Measurements from ENCODE around the gene PAN2. TPM values are rescaled to one million over a fixed set of nuclear protein-coding genes. Genes with fewer than 3 reads are reported as not detected.

The PAN2 gene
- total and polyA plus RNA-seq, 4 donors, result 22.4 to 68.2 (median 52.2) TPM

DNA sequence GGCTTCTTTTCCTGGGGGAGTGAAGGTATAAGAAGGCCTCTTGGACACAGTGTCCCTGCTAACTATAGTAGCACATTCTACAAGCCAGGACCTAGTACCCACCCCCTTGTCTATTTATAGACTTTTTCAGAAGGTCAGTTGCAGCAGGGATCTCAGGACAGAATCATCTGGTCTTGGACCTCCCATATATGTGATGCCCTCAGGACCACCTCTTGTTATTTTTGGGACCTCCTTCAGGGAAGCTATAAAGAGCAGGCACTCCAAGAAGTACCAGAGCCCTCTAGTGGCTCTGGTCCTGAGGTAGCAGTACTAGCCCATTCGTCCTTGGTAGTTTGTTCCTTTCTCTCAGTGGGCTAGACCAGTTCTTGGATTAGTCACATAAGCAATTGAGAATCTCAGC, 62.8 kb downstream of the PAN2 start:
- Histone ChIP-seq H3K9me3 (ENCODE audit: control insufficient read depth in 4 of 4, insufficient read depth in 3 of 4, low read length in 3 of 4) (no peaks in the 10 kb centered on the region), H3K9ac (ENCODE audit: insufficient read depth in 1 of 2, low read length in 2 of 2) (no peak overlapping the region), H3K27me3 (ENCODE audit: control insufficient read depth in 3 of 3, insufficient read depth in 3 of 3, low read length in 2 of 3) (no peaks in the 10 kb centered on the region), H3K27ac (ENCODE audit: low read depth in 1 of 2, low read length in 1 of 2) (peak overlapping the region in 1 of 2 donors; percentile 95), H3K36me3 (ENCODE audit: control insufficient read depth in 4 of 4, insufficient read depth in 4 of 4, low read length in 4 of 4) (peaks cover 22 to 32% (median 28%) of the 10 kb centered on the region in 4 donors), H3K4me1 (ENCODE audit: control insufficient read depth in 5 of 5, insufficient read depth in 5 of 5, low read length in 5 of 5) (peaks cover 0 to 7% (median 4%) of the 10 kb centered on the region in 5 donors), H3K4me3 (no peak overlapping the region)
- TF ChIP-seq, protein P1, sequence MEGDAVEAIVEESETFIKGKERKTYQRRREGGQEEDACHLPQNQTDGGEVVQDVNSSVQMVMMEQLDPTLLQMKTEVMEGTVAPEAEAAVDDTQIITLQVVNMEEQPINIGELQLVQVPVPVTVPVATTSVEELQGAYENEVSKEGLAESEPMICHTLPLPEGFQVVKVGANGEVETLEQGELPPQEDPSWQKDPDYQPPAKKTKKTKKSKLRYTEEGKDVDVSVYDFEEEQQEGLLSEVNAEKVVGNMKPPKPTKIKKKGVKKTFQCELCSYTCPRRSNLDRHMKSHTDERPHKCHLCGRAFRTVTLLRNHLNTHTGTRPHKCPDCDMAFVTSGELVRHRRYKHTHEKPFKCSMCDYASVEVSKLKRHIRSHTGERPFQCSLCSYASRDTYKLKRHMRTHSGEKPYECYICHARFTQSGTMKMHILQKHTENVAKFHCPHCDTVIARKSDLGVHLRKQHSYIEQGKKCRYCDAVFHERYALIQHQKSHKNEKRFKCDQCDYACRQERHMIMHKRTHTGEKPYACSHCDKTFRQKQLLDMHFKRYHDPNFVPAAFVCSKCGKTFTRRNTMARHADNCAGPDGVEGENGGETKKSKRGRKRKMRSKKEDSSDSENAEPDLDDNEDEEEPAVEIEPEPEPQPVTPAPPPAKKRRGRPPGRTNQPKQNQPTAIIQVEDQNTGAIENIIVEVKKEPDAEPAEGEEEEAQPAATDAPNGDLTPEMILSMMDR (IDR thresholded peaks at IDR 0.05; ENCODE audit: control extremely low read depth, extremely low read depth), result no peak
- ATAC-seq (ENCODE audit: insufficient read depth, low FRiP score) (no peak), DNase-seq (peak in 2 of 3 donors; percentile 28 to 33)
- 27 to 32% methylated on average over 1 of the region's 1 CpG for WGBS, 2 donors

DNA sequence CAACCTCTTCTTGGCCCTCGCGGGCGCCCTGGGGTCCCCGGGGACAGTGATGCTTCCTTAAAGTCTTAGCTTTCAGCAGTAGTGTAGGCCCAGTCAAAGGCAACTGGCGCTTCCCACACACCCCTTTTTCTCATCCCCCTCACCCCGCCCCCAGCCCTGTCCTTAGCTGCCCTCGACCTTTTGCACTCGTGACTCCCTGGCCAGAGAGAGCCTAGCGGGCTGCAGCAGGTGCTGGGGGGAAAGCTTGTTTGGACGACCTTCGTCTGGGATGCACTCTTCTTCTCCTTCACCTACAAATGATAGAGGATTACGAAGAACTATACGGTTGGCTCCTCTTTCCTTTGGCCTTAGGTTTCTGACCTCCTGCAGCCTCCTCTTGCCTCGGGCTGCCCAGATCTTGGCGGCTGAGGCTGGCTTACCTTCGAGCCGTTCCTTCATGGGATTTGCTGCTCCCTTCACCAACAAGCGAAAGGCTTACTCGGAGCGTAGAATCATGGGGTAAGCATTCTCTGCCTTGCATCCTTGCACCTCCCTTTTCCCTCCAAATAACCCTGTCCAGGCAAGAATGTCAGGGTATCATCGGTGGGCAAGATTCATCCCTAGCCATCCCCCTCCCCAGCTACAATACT, 66.2 kb downstream of the PAN2 start:
- no peaks in the 10 kb centered on the region for H3K9me3 ChIP-seq (ENCODE audit: control insufficient read depth in 4 of 4, insufficient read depth in 3 of 4, low read length in 3 of 4)
- peak overlapping the region; percentile 83 for H3K4me3 ChIP-seq
- TF ChIP-seq, protein P1 (IDR thresholded peaks at IDR 0.05; ENCODE audit: control extremely low read depth, extremely low read depth), result no peak
- ATAC-seq (ENCODE audit: insufficient read depth, low FRiP score), result no peak
- WGBS, 2 donors, result 31 to 41% methylated on average over 21 of the region's 21 CpGs
- H3K36me3 ChIP-seq (ENCODE audit: control insufficient read depth in 4 of 4, insufficient read depth in 4 of 4, low read length in 4 of 4), result peaks cover 2 to 8% (median 4%) of the 10 kb centered on the region in 4 donors
- no peak for DNase-seq
- H3K4me1 ChIP-seq (ENCODE audit: control insufficient read depth in 5 of 5, insufficient read depth in 5 of 5, low read length in 5 of 5), result peaks cover 0 to 7% (median 4%) of the 10 kb centered on the region in 5 donors
- peak overlapping the region in 1 of 2 donors; percentile 76 for H3K9ac ChIP-seq (ENCODE audit: insufficient read depth in 1 of 2, low read length in 2 of 2)
- H3K27ac ChIP-seq (ENCODE audit: low read depth in 1 of 2, low read length in 1 of 2), result peak overlapping the region; percentile 84 to 99
- no peaks in the 10 kb centered on the region for H3K27me3 ChIP-seq (ENCODE audit: control insufficient read depth in 3 of 3, insufficient read depth in 3 of 3, low read length in 2 of 3)

DNA sequence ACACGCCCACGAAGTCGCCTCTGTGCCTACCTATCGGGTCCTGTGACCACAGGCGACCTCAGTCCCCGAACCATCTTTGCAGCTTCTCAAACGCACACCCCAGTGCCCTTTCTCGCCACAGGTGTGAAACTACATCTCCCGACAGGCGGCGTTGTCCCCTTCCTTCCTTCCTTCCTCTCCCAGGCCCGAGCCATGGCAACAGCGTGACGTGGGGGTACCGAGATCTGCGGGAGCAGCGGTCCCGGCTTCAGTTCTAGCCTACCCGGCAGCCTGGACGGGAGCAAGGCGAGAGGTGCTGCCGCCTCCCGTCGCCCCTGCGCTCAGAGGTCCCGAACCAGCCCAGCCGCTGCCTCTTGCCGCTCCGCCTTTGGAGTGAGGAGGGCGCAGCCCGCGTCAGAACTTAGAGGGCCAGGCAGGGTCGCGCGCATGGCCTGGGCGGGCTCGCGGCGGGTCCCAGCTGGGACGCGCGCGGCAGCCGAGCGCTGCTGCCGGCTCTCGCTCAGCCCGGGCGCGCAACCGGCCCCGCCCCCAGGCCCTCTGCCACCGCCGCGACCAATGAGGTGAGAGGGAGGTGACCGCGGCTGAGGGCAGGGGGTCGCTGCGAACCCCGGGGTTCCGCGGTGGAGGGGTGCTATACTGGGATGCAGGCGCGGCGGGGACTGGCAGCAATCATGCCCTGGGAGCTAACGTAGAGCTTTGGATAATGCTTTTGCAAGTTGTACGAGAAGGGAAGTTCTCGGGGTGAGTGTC, 66.9 kb downstream of the PAN2 start, which contains the start of gene COQ10A:
TSS of gene COQ10A (plus strand) at position 250 of the 750 bp plus-strand sequence. CDS start at position 427, 177 bp downstream.
- peaks cover 0 to 8% (median 2%) of the 10 kb centered on the region in 4 donors for H3K36me3 ChIP-seq (ENCODE audit: control insufficient read depth in 4 of 4, insufficient read depth in 4 of 4, low read length in 4 of 4)
- WGBS, 2 donors, result 0 to 1% methylated on average over 51 to 68 of the region's 68 CpGs
- DNase-seq (peak; percentile 91 to 93 (median 93)), ATAC-seq (ENCODE audit: insufficient read depth, low FRiP score) (peak; percentile 95)
- no peaks in the 10 kb centered on the region for H3K27me3 ChIP-seq (ENCODE audit: control insufficient read depth in 3 of 3, insufficient read depth in 3 of 3, low read length in 2 of 3)
- H3K4me1 ChIP-seq (ENCODE audit: control insufficient read depth in 5 of 5, insufficient read depth in 5 of 5, low read length in 5 of 5), result peaks cover 0 to 7% (median 4%) of the 10 kb centered on the region in 5 donors
- H3K27ac ChIP-seq (ENCODE audit: low read depth in 1 of 2, low read length in 1 of 2), result peak within 1 kb of the TSS; percentile 84 to 99
- H3K9ac ChIP-seq (ENCODE audit: insufficient read depth in 1 of 2, low read length in 2 of 2), result peak within 1 kb of the TSS; percentile 72 to 95
- H3K9me3 ChIP-seq (ENCODE audit: control insufficient read depth in 4 of 4, insufficient read depth in 3 of 4, low read length in 3 of 4), result no peaks in the 10 kb centered on the region
- H3K4me3 ChIP-seq, result peak within 1 kb of the TSS; percentile 83
- TF ChIP-seq, protein P1 (IDR thresholded peaks at IDR 0.05; ENCODE audit: control extremely low read depth, extremely low read depth), result no peak

Small RNA genes lying within 50 kb of the gene (small RNA-seq; reads per million reads assigned to genes)
- not detected for gene RNU7-40P (ENCODE audit: low replicate concordance)

Other genes with a start within 250 kb of the PAN2 start
- gene PA2G4, start 229.4 kb downstream of the PAN2 start, total RNA-seq, result 10 to 100 TPM; 80.2 to 81.3 TPM
- gene PA2G4, start 229.4 kb downstream of the PAN2 start, polyA plus RNA-seq, result 100 to 1,000 TPM in 1 of 2 donors, 10 to 100 TPM in 1; 97.6 to 137 TPM
- 1,000 to 10,000 TPM; 1,569 to 3,132 TPM for gene RPL41, start 217.4 kb downstream of the PAN2 start, total RNA-seq
- 1,000 to 10,000 TPM; 4,690 to 5,737 TPM for gene RPL41, start 217.4 kb downstream of the PAN2 start, polyA plus RNA-seq
- gene ZC3H10, start 215.7 kb downstream of the PAN2 start, total RNA-seq, result 1 to 10 TPM; 2.5 to 7.9 TPM
- 1 to 10 TPM; 3.1 to 3.5 TPM for gene ZC3H10, start 215.7 kb downstream of the PAN2 start, polyA plus RNA-seq
- 100 to 1,000 TPM in 1 of 2 donors, 10 to 100 TPM in 1; 57.4 to 131 TPM for gene ESYT1, start 205.7 kb downstream of the PAN2 start, total RNA-seq
- 10 to 100 TPM; 23.5 to 71.0 TPM for gene ESYT1, start 205.7 kb downstream of the PAN2 start, polyA plus RNA-seq
- 10 to 100 TPM; 39.1 to 46.1 TPM for gene MYL6B, start 181.4 kb downstream of the PAN2 start, total RNA-seq
- 10 to 100 TPM; 20.7 to 40.3 TPM for gene MYL6B, start 181.4 kb downstream of the PAN2 start, polyA plus RNA-seq
- 1,000 to 10,000 TPM; 1,471 to 1,783 TPM for gene MYL6, start 175.6 kb downstream of the PAN2 start, total RNA-seq
- 1,000 to 10,000 TPM; 2,612 to 3,593 TPM for gene MYL6, start 175.6 kb downstream of the PAN2 start, polyA plus RNA-seq
- 10 to 100 TPM; 66.5 to 97.5 TPM for gene SMARCC2, start 144.5 kb downstream of the PAN2 start, total RNA-seq
- gene SMARCC2, start 144.5 kb downstream of the PAN2 start, polyA plus RNA-seq, result 10 to 100 TPM; 23.9 to 29.0 TPM
- gene RNF41, start 112.1 kb downstream of the PAN2 start, total RNA-seq, result 10 to 100 TPM; 49.5 to 54.6 TPM
- 10 to 100 TPM; 18.1 to 40.6 TPM for gene RNF41, start 112.1 kb downstream of the PAN2 start, polyA plus RNA-seq
- 10 to 100 TPM; 11.3 to 31.4 TPM for gene NABP2, start 109.7 kb downstream of the PAN2 start, total RNA-seq
- gene NABP2, start 109.7 kb downstream of the PAN2 start, polyA plus RNA-seq, result 10 to 100 TPM; 22.1 to 23.8 TPM
- gene SLC39A5, start 103.9 kb downstream of the PAN2 start, total RNA-seq, result 1 to 10 TPM in 1 of 2 donors, under 1 TPM in 1; 0.71 to 1.1 TPM
- under 1 TPM; 0.13 to 0.20 TPM for gene SLC39A5, start 103.9 kb downstream of the PAN2 start, polyA plus RNA-seq
- 10 to 100 TPM; 25.9 to 38.1 TPM for gene ANKRD52, start 75.6 kb downstream of the PAN2 start, total RNA-seq
- 1 to 10 TPM; 9.2 to 9.9 TPM for gene ANKRD52, start 75.6 kb downstream of the PAN2 start, polyA plus RNA-seq
- gene COQ10A, start 67.1 kb downstream of the PAN2 start, total RNA-seq, result 10 to 100 TPM in 1 of 2 donors, 1 to 10 TPM in 1; 8.3 to 16.5 TPM
- gene COQ10A, start 67.1 kb downstream of the PAN2 start, polyA plus RNA-seq, result 10 to 100 TPM in 1 of 2 donors, 1 to 10 TPM in 1; 5.8 to 18.1 TPM
- 100 to 1,000 TPM; 101 to 204 TPM for gene CS, start 33.7 kb downstream of the PAN2 start, total RNA-seq
- gene CS, start 33.7 kb downstream of the PAN2 start, polyA plus RNA-seq, result 10 to 100 TPM; 43.1 to 87.9 TPM
- 100 to 1,000 TPM in 1 of 2 donors, 10 to 100 TPM in 1; 38.8 to 125 TPM for gene CNPY2, start 18.0 kb downstream of the PAN2 start, total RNA-seq
- 100 to 1,000 TPM; 128 to 153 TPM for gene CNPY2, start 18.0 kb downstream of the PAN2 start, polyA plus RNA-seq
- under 1 TPM; 0.34 to 0.77 TPM for gene IL23A, start 4.9 kb upstream of the PAN2 start, total RNA-seq
- gene IL23A, start 4.9 kb upstream of the PAN2 start, polyA plus RNA-seq, result 1 to 10 TPM in 1 of 2 donors, under 1 TPM in 1; 0.43 to 4.0 TPM
- gene STAT2, start 26.1 kb upstream of the PAN2 start, total RNA-seq, result 100 to 1,000 TPM; 139 to 218 TPM
- gene STAT2, start 26.1 kb upstream of the PAN2 start, polyA plus RNA-seq, result 10 to 100 TPM; 64.8 to 67.2 TPM
- under 1 TPM in 1 of 2 donors, not detected in 1; 0.12 TPM for gene APOF, start 28.9 kb upstream of the PAN2 start, total RNA-seq
- gene APOF, start 28.9 kb upstream of the PAN2 start, polyA plus RNA-seq, result not detected
- gene TIMELESS, start 115.4 kb upstream of the PAN2 start, total RNA-seq, result 10 to 100 TPM in 1 of 2 donors, 1 to 10 TPM in 1; 9.9 to 11.2 TPM
- 1 to 10 TPM; 7.3 to 8.1 TPM for gene TIMELESS, start 115.4 kb upstream of the PAN2 start, polyA plus RNA-seq
- gene MIP, start 120.7 kb upstream of the PAN2 start, total RNA-seq, result not detected
- under 1 TPM; 0.06 to 0.08 TPM for gene MIP, start 120.7 kb upstream of the PAN2 start, polyA plus RNA-seq
- gene SPRYD4, start 134.6 kb upstream of the PAN2 start, total RNA-seq, result 1 to 10 TPM; 2.5 to 3.4 TPM
- 1 to 10 TPM; 2.0 to 2.2 TPM for gene SPRYD4, start 134.6 kb upstream of the PAN2 start, polyA plus RNA-seq
- 1 to 10 TPM; 2.6 to 4.8 TPM for gene GLS2, start 154.2 kb upstream of the PAN2 start, total RNA-seq
- 1 to 10 TPM; 1.1 to 4.5 TPM for gene GLS2, start 154.2 kb upstream of the PAN2 start, polyA plus RNA-seq
- gene RBMS2, start 187.8 kb upstream of the PAN2 start, total RNA-seq, result 10 to 100 TPM; 56.3 to 71.0 TPM
- gene RBMS2, start 187.8 kb upstream of the PAN2 start, polyA plus RNA-seq, result 10 to 100 TPM; 16.3 to 29.1 TPM